ENCODE data around the gene STOML2. TPM values are rescaled to one million over a fixed set of nuclear protein-coding genes. Genes with fewer than 3 reads are reported as not detected.

Gene STOML2
- total and polyA plus RNA-seq, 2 experiments from 2014 or later = 114 to 210 TPM

DNA sequence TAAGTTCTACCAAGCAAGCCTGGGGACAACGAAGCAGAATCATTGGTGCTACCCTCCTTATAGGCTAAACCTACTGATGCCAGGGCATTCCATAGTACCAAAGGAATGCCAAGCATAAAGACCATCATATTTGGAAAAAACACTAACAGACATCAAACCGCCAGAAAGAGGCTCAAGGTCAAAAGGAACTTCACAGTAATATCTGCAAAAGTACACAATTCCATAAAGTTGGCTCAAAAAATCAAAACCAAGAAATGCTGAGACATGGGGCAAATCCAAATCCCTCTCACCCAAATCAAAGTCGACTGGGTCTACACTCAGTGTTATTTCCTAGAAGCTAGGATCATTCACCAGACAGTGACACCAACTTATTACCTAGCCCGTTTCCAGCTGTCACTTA, 33.9 kb downstream of the STOML2 start (continued):
- TF ChIP-seq, protein P1, sequence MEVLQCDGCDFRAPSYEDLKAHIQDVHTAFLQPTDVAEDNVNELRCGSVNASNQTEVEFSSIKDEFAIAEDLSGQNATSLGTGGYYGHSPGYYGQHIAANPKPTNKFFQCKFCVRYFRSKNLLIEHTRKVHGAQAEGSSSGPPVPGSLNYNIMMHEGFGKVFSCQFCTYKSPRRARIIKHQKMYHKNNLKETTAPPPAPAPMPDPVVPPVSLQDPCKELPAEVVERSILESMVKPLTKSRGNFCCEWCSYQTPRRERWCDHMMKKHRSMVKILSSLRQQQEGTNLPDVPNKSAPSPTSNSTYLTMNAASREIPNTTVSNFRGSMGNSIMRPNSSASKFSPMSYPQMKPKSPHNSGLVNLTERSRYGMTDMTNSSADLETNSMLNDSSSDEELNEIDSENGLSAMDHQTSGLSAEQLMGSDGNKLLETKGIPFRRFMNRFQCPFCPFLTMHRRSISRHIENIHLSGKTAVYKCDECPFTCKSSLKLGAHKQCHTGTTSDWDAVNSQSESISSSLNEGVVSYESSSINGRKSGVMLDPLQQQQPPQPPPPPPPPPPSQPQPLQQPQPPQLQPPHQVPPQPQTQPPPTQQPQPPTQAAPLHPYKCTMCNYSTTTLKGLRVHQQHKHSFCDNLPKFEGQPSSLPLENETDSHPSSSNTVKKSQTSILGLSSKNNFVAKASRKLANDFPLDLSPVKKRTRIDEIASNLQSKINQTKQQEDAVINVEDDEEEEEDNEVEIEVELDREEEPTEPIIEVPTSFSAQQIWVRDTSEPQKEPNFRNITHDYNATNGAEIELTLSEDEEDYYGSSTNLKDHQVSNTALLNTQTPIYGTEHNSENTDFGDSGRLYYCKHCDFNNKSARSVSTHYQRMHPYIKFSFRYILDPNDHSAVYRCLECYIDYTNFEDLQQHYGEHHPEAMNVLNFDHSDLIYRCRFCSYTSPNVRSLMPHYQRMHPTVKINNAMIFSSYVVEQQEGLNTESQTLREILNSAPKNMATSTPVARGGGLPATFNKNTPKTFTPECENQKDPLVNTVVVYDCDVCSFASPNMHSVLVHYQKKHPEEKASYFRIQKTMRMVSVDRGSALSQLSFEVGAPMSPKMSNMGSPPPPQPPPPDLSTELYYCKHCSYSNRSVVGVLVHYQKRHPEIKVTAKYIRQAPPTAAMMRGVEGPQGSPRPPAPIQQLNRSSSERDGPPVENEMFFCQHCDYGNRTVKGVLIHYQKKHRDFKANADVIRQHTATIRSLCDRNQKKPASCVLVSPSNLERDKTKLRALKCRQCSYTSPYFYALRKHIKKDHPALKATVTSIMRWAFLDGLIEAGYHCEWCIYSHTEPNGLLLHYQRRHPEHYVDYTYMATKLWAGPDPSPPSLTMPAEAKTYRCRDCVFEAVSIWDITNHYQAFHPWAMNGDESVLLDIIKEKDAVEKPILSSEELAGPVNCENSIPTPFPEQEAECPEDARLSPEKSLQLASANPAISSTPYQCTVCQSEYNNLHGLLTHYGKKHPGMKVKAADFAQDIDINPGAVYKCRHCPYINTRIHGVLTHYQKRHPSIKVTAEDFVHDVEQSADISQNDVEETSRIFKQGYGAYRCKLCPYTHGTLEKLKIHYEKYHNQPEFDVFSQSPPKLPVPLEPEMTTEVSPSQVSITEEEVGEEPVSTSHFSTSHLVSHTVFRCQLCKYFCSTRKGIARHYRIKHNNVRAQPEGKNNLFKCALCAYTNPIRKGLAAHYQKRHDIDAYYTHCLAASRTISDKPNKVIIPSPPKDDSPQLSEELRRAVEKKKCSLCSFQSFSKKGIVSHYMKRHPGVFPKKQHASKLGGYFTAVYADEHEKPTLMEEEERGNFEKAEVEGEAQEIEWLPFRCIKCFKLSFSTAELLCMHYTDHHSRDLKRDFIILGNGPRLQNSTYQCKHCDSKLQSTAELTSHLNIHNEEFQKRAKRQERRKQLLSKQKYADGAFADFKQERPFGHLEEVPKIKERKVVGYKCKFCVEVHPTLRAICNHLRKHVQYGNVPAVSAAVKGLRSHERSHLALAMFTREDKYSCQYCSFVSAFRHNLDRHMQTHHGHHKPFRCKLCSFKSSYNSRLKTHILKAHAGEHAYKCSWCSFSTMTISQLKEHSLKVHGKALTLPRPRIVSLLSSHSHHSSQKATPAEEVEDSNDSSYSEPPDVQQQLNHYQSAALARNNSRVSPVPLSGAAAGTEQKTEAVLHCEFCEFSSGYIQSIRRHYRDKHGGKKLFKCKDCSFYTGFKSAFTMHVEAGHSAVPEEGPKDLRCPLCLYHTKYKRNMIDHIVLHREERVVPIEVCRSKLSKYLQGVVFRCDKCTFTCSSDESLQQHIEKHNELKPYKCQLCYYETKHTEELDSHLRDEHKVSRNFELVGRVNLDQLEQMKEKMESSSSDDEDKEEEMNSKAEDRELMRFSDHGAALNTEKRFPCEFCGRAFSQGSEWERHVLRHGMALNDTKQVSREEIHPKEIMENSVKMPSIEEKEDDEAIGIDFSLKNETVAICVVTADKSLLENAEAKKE (CRISPR knock-in tag; IDR thresholded peaks at IDR 0.05) = no peak
- no peak for TF ChIP-seq CREB1 (CRISPR knock-in tag; IDR thresholded peaks at IDR 0.05; ENCODE audit: low read depth)

DNA sequence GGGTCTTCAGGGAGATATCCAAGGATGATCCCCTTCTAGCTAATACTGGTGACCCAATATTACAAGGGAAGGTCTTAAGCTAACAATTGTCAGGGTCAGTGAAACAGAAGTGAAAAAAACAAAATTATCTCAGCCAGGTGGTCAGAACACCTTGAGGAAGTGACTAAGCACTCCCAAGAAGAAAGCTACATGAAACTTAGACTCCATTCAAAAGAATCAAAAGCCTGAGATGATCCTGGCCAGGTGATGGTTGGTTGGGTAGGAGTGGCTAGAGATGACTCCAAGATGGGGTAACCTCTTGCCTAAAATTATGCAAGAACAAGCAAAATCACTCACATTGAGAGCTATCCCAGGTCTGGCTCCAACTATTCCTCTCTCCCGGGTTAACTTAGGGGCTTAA, 35.9 kb downstream of the STOML2 start:
- Mint-ChIP-seq H3K4me1 (peaks cover 22% of the 10 kb centered on the region), H3K9me3 (0 out of 3 replicates have a peak, but pooled peaks cover 2% of the 10 kb centered on the region), H3K27me3 (ENCODE audit: insufficient read depth, low read depth, poor library complexity) (peaks cover 9% of the 10 kb centered on the region), H3K36me3 (ENCODE audit: low read depth) (peaks cover 90% of the 10 kb centered on the region), H3K27ac (peak overlapping the region; percentile 50), H3K4me3 (no peak overlapping the region)
- peaks cover 60% of the 10 kb centered on the region for H4K20me1 ChIP-seq (replicated peaks; ENCODE audit: insufficient read depth)
- H3K79me2 ChIP-seq (replicated peaks; ENCODE audit: insufficient read depth) = peaks cover 73% of the 10 kb centered on the region
- H2AFZ ChIP-seq = no peak overlapping the region
- ATAC-seq = no peak
- H3K4me2 ChIP-seq = no peak overlapping the region
- DNase-seq (ENCODE audit: low spot score) = no peak
- peaks cover 21% of the 10 kb centered on the region for H3F3A ChIP-seq (replicated peaks; ENCODE audit: low read depth)
- no peak overlapping the region for H3K4me3 ChIP-seq
- peaks cover 15% of the 10 kb centered on the region for H3K4me1 ChIP-seq (ENCODE audit: insufficient read depth)
- no peak for TF ChIP-seq NANOG (IDR thresholded peaks at IDR 0.05; ENCODE audit: borderline replicate concordance)
- TF ChIP-seq STAT1 (IDR thresholded peaks at IDR 0.05; ENCODE audit: unreplicated experiment) = no peak
- H3K9me2 ChIP-seq (ENCODE audit: insufficient read depth) = no peaks in the 10 kb centered on the region
- peaks cover 66% of the 10 kb centered on the region for H3K36me3 ChIP-seq (ENCODE audit: insufficient read depth)
- no peaks in the 10 kb centered on the region for H3K27me3 ChIP-seq (ENCODE audit: insufficient read depth)
- no peak overlapping the region for H3K27ac ChIP-seq (ENCODE audit: low read depth)
